NCI-H2171 treated with DMSO at 0.1 percent for 48 hours (cell line): ENCODE data around the gene USP53.
A peak's percentile ranks its signal among the peaks of the same experiment; 100 is the strongest.
"Not testable (repeated sequence)": the region's sequence is repeated elsewhere in the genome, so short reads cannot be mapped to it uniquely, and the experiment has no call there.

Experiments
- DNase-seq: peaks from one replicate; lab custom pipeline; 2025; lab: John Stamatoyannopoulos, UW

Gene USP53

GRCh38 chr4:119212234-119212963 lies at the start of gene USP53:
USP53 (plus strand) TSS chr4:119212713; CDS start chr4:119239760, 27,047 bp downstream.
- DNase-seq = peak; percentile 89

- DNase-seq = no peak
Observed at GRCh38 chr4:119165767-119166166, 46.7 kb upstream of the USP53 start.

GRCh38 chr4:119170195-119170594 lies 42.3 kb upstream of the USP53 start:
- no peak for DNase-seq

- DNase-seq = no peak
Observed at GRCh38 chr4:119172223-119172622, 40.3 kb upstream of the USP53 start.

GRCh38 chr4:119173729-119174361 lies 38.7 kb upstream of the USP53 start:
- not testable (repeated sequence) for DNase-seq

- DNase-seq = no peak
Observed at GRCh38 chr4:119179011-119179410, 33.5 kb upstream of the USP53 start.

- no peak for DNase-seq
Observed at GRCh38 chr4:119184128-119184527, 28.4 kb upstream of the USP53 start.

GRCh38 chr4:119189638-119190037 lies 22.9 kb upstream of the USP53 start:
- no peak for DNase-seq

- DNase-seq = no peak
Observed at GRCh38 chr4:119190354-119190753, 22.2 kb upstream of the USP53 start.

GRCh38 chr4:119191505-119191904 lies 21.0 kb upstream of the USP53 start:
- no peak for DNase-seq

GRCh38 chr4:119197772-119198212 lies 14.7 kb upstream of the USP53 start:
- DNase-seq = no peak

GRCh38 chr4:119204916-119205315 lies 7.6 kb upstream of the USP53 start:
- DNase-seq = no peak

GRCh38 chr4:119205690-119206089 lies 6.8 kb upstream of the USP53 start:
- DNase-seq = no peak

GRCh38 chr4:119206178-119206577 lies 6.3 kb upstream of the USP53 start:
- no peak for DNase-seq

GRCh38 chr4:119207051-119207450 lies 5.5 kb upstream of the USP53 start:
- no peak for DNase-seq

- DNase-seq = no peak
Observed at GRCh38 chr4:119209077-119209476, 3.4 kb upstream of the USP53 start.

- no peak for DNase-seq
Observed at GRCh38 chr4:119209586-119209985, 2.9 kb upstream of the USP53 start.

- DNase-seq = no peak
Observed at GRCh38 chr4:119210775-119211174, 1.7 kb upstream of the USP53 start.

GRCh38 chr4:119211867-119212233 lies 663 bp upstream of the USP53 start:
- no peak for DNase-seq

- DNase-seq = peak; percentile 35
Observed at GRCh38 chr4:119212964-119213606, 572 bp downstream of the USP53 start.

- DNase-seq = no peak
Observed at GRCh38 chr4:119218093-119218492, 5.6 kb downstream of the USP53 start.

- no peak for DNase-seq
Observed at GRCh38 chr4:119221412-119221811, 8.9 kb downstream of the USP53 start.

GRCh38 chr4:119227690-119228089 lies 15.2 kb downstream of the USP53 start:
- no peak for DNase-seq
